Endothelial cell of umbilical vein (primary cell): Measurements from ENCODE around the gene CTPS1.

Experiments used
- CTCF ChIP-seq, 2 donors: IDR thresholded peaks; 1 replicate in 1 of 2; 2 replicates in 1 of 2; pipeline ENCODE4 v1.5.1; 2011; ENCODE audit warnings: low read length in 2 of 2, mild to moderate bottlenecking in 2 of 2, moderate library complexity in 2 of 2, control low read depth in 1 of 2, inconsistent platforms in 1 of 2, low read depth in 1 of 2; ENCODE audit not compliant: insufficient read depth in 1 of 2; ENCODE audit errors: extremely low read depth in 1 of 2
- EZH2 ChIP-seq: IDR thresholded peaks from 2 replicates; pipeline ENCODE4 v1.6.1; 2012; ENCODE audit warnings: borderline replicate concordance, low read depth, mild to moderate bottlenecking, moderate library complexity, low read length, inconsistent platforms; ENCODE audit not compliant: severe bottlenecking
- FOS ChIP-seq: IDR thresholded peaks from 2 replicates; pipeline ENCODE4 v1.6.1; 2011; ENCODE audit warnings: mild to moderate bottlenecking, low read length, moderate library complexity, borderline replicate concordance; ENCODE audit not compliant: insufficient read depth
- JUN ChIP-seq: IDR thresholded peaks from 2 replicates; pipeline ENCODE4 v1.6.1; 2011; ENCODE audit warnings: borderline replicate concordance, low read depth; ENCODE audit not compliant: insufficient read length, insufficient read depth
- MAX ChIP-seq: IDR thresholded peaks from 2 replicates; pipeline ENCODE4 v1.6.1; 2011; ENCODE audit not compliant: insufficient read depth, insufficient read length
- POLR2A ChIP-seq: IDR thresholded peaks from 2 replicates; pipeline ENCODE4 v1.6.1; 2012; ENCODE audit warnings: low read depth, mild to moderate bottlenecking, control low read depth, low read length
- POLR2AphosphoS5 ChIP-seq: IDR thresholded peaks from 2 replicates; pipeline ENCODE4 v1.6.1; 2012; ENCODE audit warnings: low read depth, mild to moderate bottlenecking, control low read depth, low read length, moderate library complexity; ENCODE audit not compliant: insufficient read depth

GRCh38 chr1:40986328-40986783 lies 6.9 kb downstream of the CTPS1 start:
- TF ChIP-seq CTCF (IDR thresholded peaks at IDR 0.05; ENCODE audit: extremely low read depth in 1 of 2, insufficient read depth in 1 of 2, low read depth in 1 of 2, low read length in 2 of 2) (no peak), EZH2 (no peak), POLR2A (no peak), JUN (no peak), POLR2AphosphoS5 (no peak), FOS (no peak), MAX (no peak)
